HG03442 (cell line): Measurements from ENCODE around the gene RAD51B.

ENCODE experiments used
- ATAC-seq: cut with Tn5 transposase; IDR thresholded peaks from one replicate; pipeline ENCODE4 v1.9.1; 2021; ENCODE audit warnings: mild to moderate bottlenecking, moderate library complexity; ENCODE audit not compliant: unreplicated experiment

RAD51B gene

GRCh38 chr14:68228656-68229055 lies 409.1 kb downstream of the RAD51B start:
- ATAC-seq = no peak

- ATAC-seq = no peak
Measured at GRCh38 chr14:68229423-68230100, 410.0 kb downstream of the RAD51B start.

- no peak for ATAC-seq
Measured at GRCh38 chr14:68230202-68230949, 410.8 kb downstream of the RAD51B start.

- ATAC-seq = no peak
Measured at GRCh38 chr14:68230950-68231717, 411.6 kb downstream of the RAD51B start.

- no peak for ATAC-seq
Measured at GRCh38 chr14:68231898-68232297, 412.3 kb downstream of the RAD51B start.

- ATAC-seq = peak; percentile 82
Measured at GRCh38 chr14:68232300-68233055, 412.9 kb downstream of the RAD51B start.

GRCh38 chr14:68233101-68233784 lies 413.7 kb downstream of the RAD51B start:
- no peak for ATAC-seq

- ATAC-seq = no peak
Measured at GRCh38 chr14:68234101-68234905, 414.7 kb downstream of the RAD51B start.

GRCh38 chr14:68235011-68235410 lies 415.4 kb downstream of the RAD51B start:
- ATAC-seq = no peak

GRCh38 chr14:68236582-68237458 lies 417.2 kb downstream of the RAD51B start:
- no peak for ATAC-seq

- no peak for ATAC-seq
Measured at GRCh38 chr14:68238551-68238950, 419.0 kb downstream of the RAD51B start.

- ATAC-seq = no peak
Measured at GRCh38 chr14:68238976-68239375, 419.4 kb downstream of the RAD51B start.

- no peak for ATAC-seq
Measured at GRCh38 chr14:68239988-68240771, 420.6 kb downstream of the RAD51B start.

GRCh38 chr14:68241862-68242487 lies 422.4 kb downstream of the RAD51B start:
- no peak for ATAC-seq

- ATAC-seq = no peak
Measured at GRCh38 chr14:68243450-68244010, 424.0 kb downstream of the RAD51B start.

- ATAC-seq = no peak
Measured at GRCh38 chr14:68244262-68244980, 424.8 kb downstream of the RAD51B start.
